Bronchial epithelial cell (primary cell): ENCODE data around the gene USP35. TPM values are rescaled to one million over a fixed set of nuclear protein-coding genes. Genes with fewer than 3 reads are reported as not detected.
A peak's percentile ranks its signal among the peaks of the same experiment; 100 is the strongest.

Experiments used
- DNase-seq: peaks from one replicate; pipeline ENCODE4 v3.0.0-alpha.2; 2010; ENCODE audit warnings: low read depth
- FAIRE-seq: peaks from 2 replicates; lab custom pipeline; 2011; peaks lifted over from hg19 to GRCh38; lab: Jason Lieb, UNC
- H3K27me3 ChIP-seq: 2 replicates; pipeline ENCODE4 v1.5.1; 2011; ENCODE audit warnings: low read length; ENCODE audit not compliant: control insufficient read depth, insufficient read depth
- H3K36me3 ChIP-seq: 2 replicates; pipeline ENCODE4 v1.5.1; 2011; ENCODE audit warnings: low read length; ENCODE audit not compliant: control insufficient read depth, insufficient read depth
- H3K4me3 ChIP-seq: 2 replicates; pipeline ENCODE4 v1.5.1; 2011; ENCODE audit warnings: mild to moderate bottlenecking, low read depth, low read length, control low read depth
- total RNA-seq: library from RNA; depleted of rRNA; stranded (reverse); fragments of >200 nt; gene quantifications from 2 replicates; pipeline ENCODE4 v1.2.1, GENCODE V29; 2014
- TF ChIP-seq, protein P1 (sequence below): IDR thresholded peaks from 2 replicates; pipeline ENCODE4 v1.5.1; 2011; ENCODE audit warnings: mild to moderate bottlenecking, moderate library complexity, low read length, control low read depth, inconsistent platforms; ENCODE audit not compliant: insufficient read depth, severe bottlenecking

The USP35 gene
- total RNA-seq, 1 donor from 2014 or later: 3.7 TPM

DNA sequence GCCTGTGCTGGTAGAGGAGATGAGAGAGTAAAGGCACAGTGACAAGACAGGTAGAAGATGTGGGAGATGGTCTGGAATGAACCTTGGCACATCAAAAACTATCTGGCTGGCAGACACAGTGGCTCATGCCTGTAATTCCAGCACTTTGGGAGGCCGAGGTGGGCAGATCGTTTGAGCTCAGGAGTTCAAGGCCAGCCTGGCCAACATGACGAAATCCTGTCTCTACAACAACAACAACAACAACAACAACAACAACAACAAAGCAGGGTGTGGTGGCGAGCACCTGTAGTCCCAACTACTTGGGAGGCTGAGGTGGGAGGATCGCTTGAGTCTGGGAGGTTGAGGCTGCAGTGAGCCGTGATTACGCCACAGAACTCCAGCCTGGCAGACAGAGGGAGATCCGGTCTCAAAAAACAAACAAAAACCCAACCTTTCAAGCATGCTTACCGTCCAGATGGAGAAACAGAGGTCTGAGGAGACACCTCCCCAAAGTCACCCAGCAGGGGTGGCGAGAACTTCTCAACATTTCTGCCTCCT is 12.0 kb upstream of the USP35 start:
- DNase-seq (no peak), FAIRE-seq (no peak)
- TF ChIP-seq, protein P1, sequence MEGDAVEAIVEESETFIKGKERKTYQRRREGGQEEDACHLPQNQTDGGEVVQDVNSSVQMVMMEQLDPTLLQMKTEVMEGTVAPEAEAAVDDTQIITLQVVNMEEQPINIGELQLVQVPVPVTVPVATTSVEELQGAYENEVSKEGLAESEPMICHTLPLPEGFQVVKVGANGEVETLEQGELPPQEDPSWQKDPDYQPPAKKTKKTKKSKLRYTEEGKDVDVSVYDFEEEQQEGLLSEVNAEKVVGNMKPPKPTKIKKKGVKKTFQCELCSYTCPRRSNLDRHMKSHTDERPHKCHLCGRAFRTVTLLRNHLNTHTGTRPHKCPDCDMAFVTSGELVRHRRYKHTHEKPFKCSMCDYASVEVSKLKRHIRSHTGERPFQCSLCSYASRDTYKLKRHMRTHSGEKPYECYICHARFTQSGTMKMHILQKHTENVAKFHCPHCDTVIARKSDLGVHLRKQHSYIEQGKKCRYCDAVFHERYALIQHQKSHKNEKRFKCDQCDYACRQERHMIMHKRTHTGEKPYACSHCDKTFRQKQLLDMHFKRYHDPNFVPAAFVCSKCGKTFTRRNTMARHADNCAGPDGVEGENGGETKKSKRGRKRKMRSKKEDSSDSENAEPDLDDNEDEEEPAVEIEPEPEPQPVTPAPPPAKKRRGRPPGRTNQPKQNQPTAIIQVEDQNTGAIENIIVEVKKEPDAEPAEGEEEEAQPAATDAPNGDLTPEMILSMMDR: no peak
- Histone ChIP-seq H3K36me3 (peaks cover 13% of the 10 kb centered on the region), H3K4me3 (no peak overlapping the region), H3K27me3 (no peaks in the 10 kb centered on the region)

DNA sequence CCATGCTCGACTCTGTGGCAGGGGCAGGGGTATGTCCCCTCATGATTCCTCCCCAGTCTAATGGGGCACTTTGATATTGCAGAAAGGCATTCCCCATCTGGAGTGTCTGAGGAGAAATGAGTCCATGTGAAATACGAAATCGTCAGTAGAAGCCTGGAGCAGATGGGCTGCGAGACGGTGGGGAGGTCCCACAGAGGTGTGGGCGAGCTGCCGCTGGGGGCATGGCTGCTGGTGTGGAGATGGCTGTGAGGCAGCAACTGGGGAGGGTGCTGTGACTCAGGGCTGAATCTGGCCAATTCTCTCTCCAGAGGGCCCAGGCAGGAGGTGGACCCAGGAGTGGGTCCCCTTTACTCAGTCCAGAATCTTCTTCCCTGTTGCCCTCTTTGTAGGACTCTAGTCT is 11.5 kb upstream of the USP35 start:
- TF ChIP-seq, protein P1: no peak
- no peak overlapping the region for H3K4me3 ChIP-seq
- no peaks in the 10 kb centered on the region for H3K27me3 ChIP-seq
- FAIRE-seq (no peak), DNase-seq (no peak)
- peaks cover 13% of the 10 kb centered on the region for H3K36me3 ChIP-seq

DNA sequence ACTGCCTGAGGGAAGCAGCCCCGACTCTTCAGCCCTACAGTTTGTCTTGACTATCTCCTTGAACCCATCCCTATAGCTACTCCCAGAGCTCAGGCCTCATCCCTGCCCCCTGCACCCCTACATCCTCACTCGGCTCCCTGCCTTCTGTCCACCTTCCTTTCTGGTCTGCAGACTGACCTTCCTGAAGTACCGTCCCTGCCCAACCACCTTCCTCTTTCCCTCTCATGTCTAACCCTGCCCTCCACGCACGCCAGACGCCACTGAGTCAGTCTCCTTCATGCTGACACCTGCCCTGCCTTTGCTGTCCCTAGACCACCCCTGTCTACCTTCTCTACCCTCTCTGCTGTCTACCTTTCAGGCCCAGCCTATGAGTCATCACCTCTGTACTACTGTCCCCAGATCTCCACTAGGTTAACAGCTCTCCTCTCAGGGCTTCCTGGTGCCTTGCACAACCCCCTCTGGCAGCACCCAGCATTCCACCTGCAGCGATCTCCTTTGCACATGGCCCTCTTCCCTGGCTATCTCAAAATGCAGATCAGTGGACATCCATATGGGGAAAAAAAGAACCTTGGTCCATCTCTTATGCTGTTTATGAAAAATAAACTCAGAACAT is 9.2 kb upstream of the USP35 start:
- FAIRE-seq (no peak), DNase-seq (peak; percentile 75)
- TF ChIP-seq, protein P1: peak; percentile 5
- no peaks in the 10 kb centered on the region for H3K27me3 ChIP-seq
- H3K4me3 ChIP-seq: no peak overlapping the region
- H3K36me3 ChIP-seq: peaks cover 5% of the 10 kb centered on the region

DNA sequence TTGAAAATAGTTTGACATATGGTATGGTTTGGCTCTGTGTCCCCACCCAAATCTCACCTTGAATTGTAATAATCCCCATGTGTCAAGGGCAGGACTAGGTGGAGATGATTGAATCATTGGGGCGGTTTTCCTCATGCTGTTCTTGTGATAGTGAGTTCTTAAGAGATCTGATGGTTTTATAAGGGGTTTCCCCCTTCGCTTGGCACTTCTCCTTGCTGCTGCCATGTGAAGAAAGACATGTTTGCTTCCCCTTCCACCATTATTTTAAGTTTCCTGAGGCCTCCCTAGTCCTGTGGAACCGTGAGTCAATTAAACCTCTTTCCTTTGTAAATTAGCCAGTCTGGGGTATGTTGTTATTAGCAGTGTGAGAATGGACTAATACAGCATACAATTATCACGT is 8.0 kb upstream of the USP35 start:
- no peaks in the 10 kb centered on the region for H3K27me3 ChIP-seq
- TF ChIP-seq, protein P1: no peak
- DNase-seq: no peak
- H3K4me3 ChIP-seq: no peak overlapping the region
- FAIRE-seq: no peak
- peaks cover 5% of the 10 kb centered on the region for H3K36me3 ChIP-seq

DNA sequence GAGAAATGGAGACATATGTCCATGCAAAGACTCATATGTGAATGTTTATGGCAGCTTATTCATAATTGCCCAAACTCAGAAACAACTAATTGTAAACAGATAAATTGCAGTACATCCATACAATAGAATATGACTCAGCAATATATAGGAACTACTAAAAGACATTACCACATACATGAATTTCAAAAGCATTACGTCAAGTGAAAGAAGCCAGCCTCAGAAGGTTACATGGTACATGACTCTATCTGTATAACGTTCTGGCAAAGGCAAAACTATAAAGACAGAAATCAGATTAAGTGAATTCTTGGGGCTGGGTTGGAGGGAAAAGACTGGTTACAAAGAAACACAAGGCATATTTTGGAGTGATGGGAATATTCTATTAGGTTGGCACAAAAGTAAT is 7.5 kb upstream of the USP35 start:
- TF ChIP-seq, protein P1: no peak
- FAIRE-seq: no peak
- DNase-seq: peak; percentile 89
- no peaks in the 10 kb centered on the region for H3K27me3 ChIP-seq
- peaks cover 5% of the 10 kb centered on the region for H3K36me3 ChIP-seq
- no peak overlapping the region for H3K4me3 ChIP-seq
